NT2/D1 (cell line): ENCODE results near the gene APBA1.

ENCODE experiments used
- SUZ12 ChIP-seq: IDR thresholded peaks from 2 replicates; pipeline ENCODE4 v1.6.1; 2011; ENCODE audit not compliant: insufficient read length, insufficient read depth; ENCODE audit errors: extremely low read depth
- ZNF274 ChIP-seq: IDR thresholded peaks from 2 replicates; pipeline ENCODE4 v1.6.1; 2011; ENCODE audit warnings: mild to moderate bottlenecking, low read depth, low read length

DNA sequence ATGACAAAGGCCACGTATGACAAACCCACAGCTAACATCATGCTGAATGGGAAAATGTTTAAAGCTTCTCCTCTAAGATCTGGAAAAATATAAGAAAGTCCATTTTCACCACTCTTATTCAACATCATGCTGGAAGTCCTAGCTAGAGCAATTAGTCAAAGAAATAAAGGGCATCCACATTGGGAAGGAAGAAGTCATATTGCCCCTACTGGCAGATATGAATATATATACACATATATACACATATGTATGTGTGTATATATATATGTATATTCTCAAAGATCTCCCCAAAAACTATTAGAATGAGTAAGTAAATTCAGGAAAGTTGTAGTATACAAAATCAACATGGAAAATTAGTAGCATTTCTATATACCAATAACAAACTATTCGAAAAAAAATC, 17.1 kb downstream of the APBA1 start:
- TF ChIP-seq ZNF274 (no peak), SUZ12 (no peak)
